Measurements from ENCODE around the gene CERS5.

Gene CERS5

DNA sequence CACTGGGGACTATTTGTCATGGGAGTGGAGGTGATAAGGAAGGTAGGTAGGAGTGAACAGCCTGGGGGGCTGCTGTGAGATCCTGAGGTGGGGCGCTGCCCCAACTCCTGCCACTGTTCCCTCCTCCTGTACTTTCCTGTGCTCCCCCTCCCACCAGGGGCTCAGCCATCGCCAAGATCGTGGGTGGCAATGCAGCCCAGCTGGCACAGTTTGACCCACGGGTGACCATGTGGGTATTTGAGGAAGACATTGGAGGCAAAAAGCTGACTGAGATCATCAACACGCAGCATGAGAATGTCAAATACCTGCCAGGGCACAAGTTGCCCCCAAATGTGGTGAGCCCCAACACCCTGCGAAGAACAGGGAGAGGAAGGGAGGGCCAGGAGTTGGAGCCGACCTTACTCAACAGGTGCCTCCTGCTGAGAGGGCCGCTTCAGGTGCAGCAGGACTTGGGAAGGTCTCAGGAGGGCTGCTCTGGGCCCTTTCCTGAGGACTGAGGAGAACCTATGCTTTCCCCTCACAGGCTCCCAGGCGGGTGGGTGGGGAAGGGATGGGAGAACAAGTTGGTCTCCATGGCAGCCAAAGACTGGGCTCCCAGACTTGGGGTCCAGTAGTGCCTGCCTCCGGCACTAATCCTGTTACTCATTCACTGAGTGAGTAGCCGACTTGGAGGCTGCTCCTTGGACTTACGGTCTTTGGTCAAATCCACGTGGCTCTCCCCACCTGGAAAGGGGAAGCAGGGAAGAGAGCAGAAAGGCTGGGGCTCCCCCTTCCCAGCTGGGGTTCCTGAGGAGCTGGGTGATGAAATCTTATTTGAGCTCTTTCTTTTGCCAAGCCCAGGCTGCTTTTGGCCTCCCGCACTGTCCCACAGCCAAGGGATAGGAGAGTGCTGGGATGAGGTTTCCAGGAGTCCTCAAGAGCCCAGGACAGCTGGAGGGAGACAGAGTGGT, 62.5 kb downstream of the CERS5 start:
- Histone ChIP-seq H3K4me2 (ENCODE audit: low read length) (no peak overlapping the region), H3K27me3 (ENCODE audit: low read depth, low read length) (no peaks in the 10 kb centered on the region), H3K79me2 (ENCODE audit: low read length) (no peaks in the 10 kb centered on the region), H2AFZ (ENCODE audit: low read depth, low read length) (no peak overlapping the region), H3K36me3 (replicated peaks; ENCODE audit: low read depth, low read length) (peaks cover 9% of the 10 kb centered on the region), H3K4me1 (ENCODE audit: low read length) (peaks cover 21% of the 10 kb centered on the region), H3K4me3 (ENCODE audit: low read length) (no peak overlapping the region), H3K9me3 (ENCODE audit: insufficient read depth, low read length) (no peaks in the 10 kb centered on the region), H4K20me1 (ENCODE audit: insufficient read depth, low read length) (no peaks in the 10 kb centered on the region), H3K9ac (ENCODE audit: low read length) (no peak overlapping the region), H3K27ac (ENCODE audit: low read length) (no peak overlapping the region)
- TF ChIP-seq, protein P1, sequence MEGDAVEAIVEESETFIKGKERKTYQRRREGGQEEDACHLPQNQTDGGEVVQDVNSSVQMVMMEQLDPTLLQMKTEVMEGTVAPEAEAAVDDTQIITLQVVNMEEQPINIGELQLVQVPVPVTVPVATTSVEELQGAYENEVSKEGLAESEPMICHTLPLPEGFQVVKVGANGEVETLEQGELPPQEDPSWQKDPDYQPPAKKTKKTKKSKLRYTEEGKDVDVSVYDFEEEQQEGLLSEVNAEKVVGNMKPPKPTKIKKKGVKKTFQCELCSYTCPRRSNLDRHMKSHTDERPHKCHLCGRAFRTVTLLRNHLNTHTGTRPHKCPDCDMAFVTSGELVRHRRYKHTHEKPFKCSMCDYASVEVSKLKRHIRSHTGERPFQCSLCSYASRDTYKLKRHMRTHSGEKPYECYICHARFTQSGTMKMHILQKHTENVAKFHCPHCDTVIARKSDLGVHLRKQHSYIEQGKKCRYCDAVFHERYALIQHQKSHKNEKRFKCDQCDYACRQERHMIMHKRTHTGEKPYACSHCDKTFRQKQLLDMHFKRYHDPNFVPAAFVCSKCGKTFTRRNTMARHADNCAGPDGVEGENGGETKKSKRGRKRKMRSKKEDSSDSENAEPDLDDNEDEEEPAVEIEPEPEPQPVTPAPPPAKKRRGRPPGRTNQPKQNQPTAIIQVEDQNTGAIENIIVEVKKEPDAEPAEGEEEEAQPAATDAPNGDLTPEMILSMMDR (IDR thresholded peaks at IDR 0.05; ENCODE audit: low read depth, low read length), result no peak
- TF ChIP-seq EZH2phosphoT487 (IDR thresholded peaks at IDR 0.05; ENCODE audit: low read depth), result no peak

DNA sequence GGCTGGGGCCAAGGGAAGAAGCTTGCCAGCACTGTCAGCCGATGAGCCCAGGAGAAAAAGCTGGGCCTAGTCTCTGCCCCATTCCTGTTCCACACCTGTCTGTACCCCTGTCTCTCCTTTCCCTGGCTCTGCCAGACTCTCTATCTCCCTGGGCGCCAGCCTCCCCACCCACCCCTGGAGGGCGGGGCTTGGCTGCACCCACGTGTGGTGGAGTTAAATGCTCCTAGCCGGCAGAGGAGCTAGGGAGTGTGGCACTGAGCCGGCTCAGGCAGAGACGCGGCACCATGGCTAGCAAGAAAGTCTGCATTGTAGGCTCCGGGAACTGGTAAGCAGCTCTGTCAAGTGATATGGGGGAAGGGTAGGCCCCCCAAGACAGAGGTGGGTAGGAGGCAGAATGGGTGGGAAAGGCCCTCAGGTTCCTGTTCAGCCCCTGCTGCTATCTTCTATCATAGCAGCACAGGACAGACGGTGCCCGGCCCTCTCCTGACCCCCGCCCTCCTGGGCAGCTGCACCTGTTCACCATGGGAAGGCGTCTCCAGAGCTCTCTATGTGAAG, 63.3 kb downstream of the CERS5 start, which contains the start of gene GPD1:
Gene GPD1 (plus strand): TSS at position 242 of the 555 bp plus-strand sequence. CDS start 43 bp downstream, at position 285.
- no peak within 1 kb of the TSS for H2AFZ ChIP-seq (ENCODE audit: low read depth, low read length)
- peaks cover 18% of the 10 kb centered on the region for H3K36me3 ChIP-seq (replicated peaks; ENCODE audit: low read depth, low read length)
- no peaks in the 10 kb centered on the region for H3K9me3 ChIP-seq (ENCODE audit: insufficient read depth, low read length)
- TF ChIP-seq, protein P1 (IDR thresholded peaks at IDR 0.05; ENCODE audit: low read depth, low read length), result no peak
- TF ChIP-seq EZH2phosphoT487 (IDR thresholded peaks at IDR 0.05; ENCODE audit: low read depth), result no peak
- H3K4me2 ChIP-seq (ENCODE audit: low read length), result 0 out of 2 replicates have a peak within 1 kb of the TSS, but pooled peaks have one; percentile 12
- peaks cover 20% of the 10 kb centered on the region for H3K4me1 ChIP-seq (ENCODE audit: low read length)
- no peaks in the 10 kb centered on the region for H4K20me1 ChIP-seq (ENCODE audit: insufficient read depth, low read length)
- H3K79me2 ChIP-seq (ENCODE audit: low read length), result no peaks in the 10 kb centered on the region
- H3K27ac ChIP-seq (ENCODE audit: low read length), result 0 out of 2 replicates have a peak within 1 kb of the TSS, but pooled peaks have one; percentile 6
- H3K4me3 ChIP-seq (ENCODE audit: low read length), result no peak within 1 kb of the TSS
- peak within 1 kb of the TSS; percentile 19; the same call in 1 of the 2 replicates for H3K9ac ChIP-seq (ENCODE audit: low read length)
- no peaks in the 10 kb centered on the region for H3K27me3 ChIP-seq (ENCODE audit: low read depth, low read length)

- 0 out of 2 replicates have a peak overlapping the region, but pooled peaks have one; percentile 6 for H3K27ac ChIP-seq (ENCODE audit: low read length)
- no peak overlapping the region for H2AFZ ChIP-seq (ENCODE audit: low read depth, low read length)
Measured at GRCh38 chr12:50103351-50103750, 63.8 kb downstream of the CERS5 start.

More at GRCh38 chr12:50103351-50103750, 63.8 kb downstream of the CERS5 start:
- Histone ChIP-seq H3K4me3 (ENCODE audit: low read length) (no peak overlapping the region), H3K9ac (ENCODE audit: low read length) (peak overlapping the region; percentile 19; the same call in 1 of the 2 replicates), H3K79me2 (ENCODE audit: low read length) (no peaks in the 10 kb centered on the region), H3K9me3 (ENCODE audit: insufficient read depth, low read length) (no peaks in the 10 kb centered on the region), H3K4me1 (ENCODE audit: low read length) (peaks cover 20% of the 10 kb centered on the region), H3K36me3 (replicated peaks; ENCODE audit: low read depth, low read length) (peaks cover 22% of the 10 kb centered on the region), H3K4me2 (ENCODE audit: low read length) (0 out of 2 replicates have a peak overlapping the region, but pooled peaks have one; percentile 12), H3K27me3 (ENCODE audit: low read depth, low read length) (no peaks in the 10 kb centered on the region), H4K20me1 (ENCODE audit: insufficient read depth, low read length) (no peaks in the 10 kb centered on the region)
- no peak for TF ChIP-seq EZH2phosphoT487 (IDR thresholded peaks at IDR 0.05; ENCODE audit: low read depth)
- TF ChIP-seq, protein P1 (IDR thresholded peaks at IDR 0.05; ENCODE audit: low read depth, low read length), result no peak

Measured in OCI-LY3 (cell line).